ENCODE measurements around the gene RAD51D.

RAD51D gene

DNA sequence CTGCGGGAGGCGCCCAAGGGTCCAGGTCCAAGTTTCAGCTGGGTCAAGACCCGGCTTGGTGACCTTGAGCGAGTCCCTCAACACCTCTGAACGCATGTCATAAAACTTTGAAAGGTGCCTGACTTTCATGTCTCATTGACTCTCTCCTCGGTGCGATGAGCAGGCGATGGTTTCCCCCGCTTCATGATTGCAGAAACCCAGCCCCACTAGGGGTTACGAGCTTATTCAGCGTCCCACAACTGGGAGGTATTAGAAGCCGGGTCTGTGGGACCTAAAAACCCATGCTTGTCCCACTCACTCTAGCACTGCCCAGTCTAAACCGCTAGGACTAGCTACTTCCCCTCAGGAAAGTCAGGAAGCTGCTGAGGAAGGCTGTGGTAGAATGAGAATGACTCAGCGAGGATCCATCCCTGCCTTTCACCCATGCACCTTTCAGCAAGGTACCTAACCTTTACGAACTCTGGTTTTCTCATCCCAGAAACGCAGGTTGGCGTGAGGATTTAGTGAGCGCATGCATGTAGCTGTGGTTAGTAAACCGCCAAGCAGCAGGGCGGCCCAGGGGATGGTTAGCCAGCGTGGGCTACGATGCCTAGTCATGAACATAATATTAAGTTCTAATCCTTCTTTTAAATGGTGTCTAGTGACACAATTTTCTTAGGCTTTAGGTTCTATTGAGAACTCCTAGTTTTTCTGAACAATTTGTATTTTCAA is 29.9 kb downstream of the RAD51D start:
- DNase-seq: peak; percentile 51

- DNase-seq: peak; percentile 90
Observed at GRCh38 chr17:35088881-35089585, 30.6 kb downstream of the RAD51D start.

GRCh38 chr17:35088356-35088880 is 31.2 kb downstream of the RAD51D start:
- peak; percentile 14 for DNase-seq

GRCh38 chr17:35087731-35088355 is 31.8 kb downstream of the RAD51D start:
- DNase-seq: no peak

DNA sequence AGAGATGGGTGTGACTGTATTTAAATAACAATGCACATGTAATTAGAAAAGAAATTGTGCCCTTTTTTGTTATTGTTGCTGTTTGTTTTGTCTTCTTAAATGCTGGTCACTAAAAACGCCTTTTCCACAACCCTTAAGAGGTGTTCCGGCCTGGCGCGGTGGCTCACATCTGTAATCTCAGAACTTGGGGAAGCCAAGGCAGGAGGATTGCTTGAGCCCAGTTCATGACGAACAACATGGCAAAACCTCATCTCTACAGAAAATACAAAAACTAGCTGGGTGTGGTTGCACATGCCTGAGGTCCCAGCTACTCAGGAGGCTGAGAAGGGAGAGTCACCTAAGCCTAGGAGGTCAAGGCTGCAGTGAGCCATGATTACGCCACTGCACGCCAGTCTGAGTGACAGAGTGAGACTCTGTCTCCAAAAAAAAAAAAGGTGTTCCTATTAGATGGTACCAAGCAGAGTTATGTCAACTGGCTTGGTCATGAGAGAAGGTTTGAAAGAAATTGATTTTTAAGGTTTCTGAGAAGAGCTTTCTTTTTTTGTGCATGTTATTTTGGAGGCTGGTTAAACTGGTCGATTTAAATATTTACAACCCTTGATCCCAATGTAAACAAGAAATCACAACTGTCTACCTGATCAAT is 32.6 kb downstream of the RAD51D start:
- no peak for DNase-seq

- DNase-seq: no peak
Observed at GRCh38 chr17:35086164-35086563, 33.5 kb downstream of the RAD51D start.

DNA sequence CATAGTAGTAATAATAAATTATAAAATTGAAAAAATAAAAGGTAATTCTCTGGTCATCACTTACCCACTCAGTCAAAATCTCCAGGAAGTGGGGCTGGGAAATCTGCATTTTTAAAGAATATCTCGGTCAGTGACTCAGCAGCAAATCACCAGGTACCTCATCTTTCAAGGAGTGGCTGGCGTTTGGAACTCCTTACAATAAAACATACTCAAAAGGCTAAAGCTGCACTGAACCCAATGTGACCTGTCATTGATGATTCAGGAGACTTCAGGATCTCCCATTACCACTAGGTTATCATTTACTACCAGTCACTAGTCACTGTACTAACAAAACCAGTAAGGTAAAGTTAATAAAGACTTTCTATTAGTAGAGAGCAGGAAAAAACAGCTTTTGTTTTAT is 34.7 kb downstream of the RAD51D start:
- DNase-seq: no peak

- DNase-seq: no peak
Observed at GRCh38 chr17:35083071-35083470, 36.6 kb downstream of the RAD51D start.

DNA sequence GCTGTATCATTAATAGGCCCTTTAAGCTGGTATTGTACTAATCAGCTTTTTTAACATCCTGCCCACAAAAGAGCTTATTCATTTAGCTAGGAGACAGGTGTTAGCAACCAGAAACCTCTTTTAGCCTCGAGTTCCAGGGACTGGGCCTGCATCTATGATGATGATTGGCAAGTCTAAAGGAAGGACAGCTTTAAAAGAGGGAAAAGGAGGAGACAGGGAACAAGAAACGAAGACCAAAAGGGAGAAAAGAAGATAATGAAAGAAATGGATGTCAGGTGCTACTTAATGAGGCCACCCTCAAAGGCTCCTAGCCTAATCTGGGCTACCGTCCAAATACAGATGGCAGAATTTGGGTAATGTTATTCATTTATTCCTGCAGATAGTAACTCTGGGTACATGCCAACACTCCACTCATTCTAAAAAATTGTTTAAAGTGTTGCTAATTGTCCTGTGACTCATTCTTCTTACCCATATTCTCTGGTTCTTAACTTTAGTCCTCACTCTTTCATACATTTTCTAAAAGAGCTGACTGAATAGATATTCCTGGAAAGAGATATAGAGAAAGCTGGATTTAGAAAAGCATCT is 37.5 kb downstream of the RAD51D start:
- no peak for DNase-seq

DNA sequence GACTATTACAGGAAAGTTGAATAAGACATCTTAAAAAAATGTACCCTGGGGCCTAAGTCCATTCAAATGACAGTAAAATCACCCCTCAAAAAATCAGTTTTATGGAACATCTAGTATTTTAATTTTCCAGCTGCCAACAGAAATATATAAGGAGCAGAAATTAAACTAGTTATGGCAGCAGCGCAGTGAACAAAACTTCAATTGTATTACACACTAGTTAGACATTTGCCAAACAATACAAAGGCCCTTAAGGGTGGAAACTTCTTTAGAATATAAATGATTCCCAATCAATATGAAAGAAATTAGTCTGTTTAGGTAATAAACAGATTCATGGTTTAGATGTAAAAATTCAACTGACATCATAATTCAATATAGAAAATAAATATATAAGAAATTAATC is 38.0 kb downstream of the RAD51D start:
- DNase-seq: no peak

GRCh38 chr17:35080536-35080935 is 39.1 kb downstream of the RAD51D start:
- DNase-seq: no peak

DNA sequence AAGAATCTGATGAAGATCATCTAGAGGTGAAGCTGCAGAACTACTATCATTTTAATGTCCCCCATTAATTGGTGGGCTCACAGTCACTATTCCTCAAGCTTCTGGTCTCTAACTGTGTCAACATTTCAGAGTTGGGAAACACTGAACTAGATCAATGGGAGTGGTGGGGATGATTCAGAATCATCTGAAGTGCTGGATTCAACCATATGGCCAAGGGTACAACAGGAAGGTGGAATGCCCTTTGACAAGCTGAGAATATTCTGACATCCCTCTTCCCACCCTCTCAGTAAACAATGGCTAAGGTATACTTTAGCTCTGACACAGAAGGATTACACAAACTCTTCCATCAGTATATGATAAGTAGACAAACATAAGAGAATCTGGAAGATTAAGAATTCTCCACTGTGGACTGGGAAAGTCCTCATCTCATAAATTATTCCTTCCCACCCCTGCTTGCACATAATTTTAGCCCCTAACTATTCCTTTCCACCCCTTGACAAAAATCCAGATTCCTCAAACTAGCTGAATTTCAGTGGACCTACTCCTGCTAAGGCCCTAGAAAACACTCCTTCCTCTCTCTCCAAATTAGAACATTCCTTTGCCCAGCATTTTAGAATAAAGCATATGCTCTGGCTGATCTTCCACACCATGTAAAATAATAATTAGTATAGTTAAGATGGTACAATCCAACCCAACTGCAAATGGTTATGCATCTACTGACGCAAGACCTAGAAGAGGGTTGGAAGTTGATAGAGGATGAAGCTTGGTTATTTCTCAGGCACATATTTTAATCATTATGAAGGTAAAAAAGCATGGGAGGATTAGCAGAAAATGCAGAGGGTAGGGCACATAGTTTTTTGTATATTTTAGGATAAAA is 39.9 kb downstream of the RAD51D start:
- no peak for DNase-seq

GRCh38 chr17:35076874-35077273 is 42.8 kb downstream of the RAD51D start:
- DNase-seq: no peak

- no peak for DNase-seq
Observed at GRCh38 chr17:35074711-35075707, 44.7 kb downstream of the RAD51D start.

- no peak for DNase-seq
Observed at GRCh38 chr17:35073991-35074627, 45.6 kb downstream of the RAD51D start.

DNA sequence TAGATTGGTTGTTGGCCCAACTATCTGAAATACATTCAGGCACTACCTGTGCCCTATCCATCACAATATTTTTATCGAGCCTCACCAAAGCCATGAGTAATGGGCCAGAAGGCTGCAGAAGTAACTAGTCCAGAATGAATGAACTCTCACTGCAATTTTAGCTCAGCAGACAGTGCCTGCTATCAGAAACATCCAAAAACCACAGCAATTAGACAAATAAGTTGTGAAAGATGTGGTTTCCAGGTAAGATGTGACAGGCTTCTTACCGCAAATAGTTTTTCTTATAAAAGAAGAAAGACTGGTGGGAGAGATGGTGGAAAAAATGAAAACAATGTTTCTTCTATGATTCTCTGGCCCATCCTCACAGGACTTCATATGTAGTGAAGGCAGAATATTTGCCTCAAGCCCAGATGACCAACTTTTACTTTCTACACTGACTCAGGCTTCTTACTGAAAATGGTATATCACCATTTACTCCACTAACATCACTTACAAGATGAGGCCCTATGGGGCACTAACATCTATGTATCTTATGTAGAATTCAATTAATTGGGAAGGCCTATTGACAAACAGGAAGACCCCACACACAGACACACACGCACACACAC is 46.4 kb downstream of the RAD51D start:
- no peak for DNase-seq

GRCh38 chr17:35069311-35069710 is 50.3 kb downstream of the RAD51D start:
- DNase-seq: no peak

DNA sequence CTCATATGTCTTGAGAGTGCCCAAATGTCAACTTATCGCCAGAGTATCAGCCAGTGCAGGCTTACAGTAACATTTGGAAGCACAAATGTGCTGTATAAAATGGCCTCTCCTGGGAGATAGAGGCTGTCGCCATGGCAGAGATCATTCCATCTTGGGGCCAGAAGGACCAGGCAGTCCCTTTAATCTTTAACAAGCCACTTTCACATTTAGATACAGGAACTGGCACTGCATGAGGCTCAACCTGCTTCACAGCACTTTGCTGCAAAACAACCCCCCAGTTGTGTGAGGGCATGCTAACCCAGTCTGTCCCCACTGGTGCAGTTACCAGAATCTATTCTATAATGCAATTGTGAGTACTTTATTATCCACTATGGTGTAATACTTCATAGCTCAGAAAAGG is 51.4 kb downstream of the RAD51D start:
- DNase-seq: no peak

- no peak for DNase-seq
Observed at GRCh38 chr17:35065880-35066279, 53.8 kb downstream of the RAD51D start.

All from stimulated activated CD4-positive, alpha-beta T cell treated with anti-CD3 and anti-CD28 coated beads, Interleukin-4, amount 100 ng/mL, for 1 hour (primary cell).